Measurements from ENCODE around the gene CTNNA2.

DNA sequence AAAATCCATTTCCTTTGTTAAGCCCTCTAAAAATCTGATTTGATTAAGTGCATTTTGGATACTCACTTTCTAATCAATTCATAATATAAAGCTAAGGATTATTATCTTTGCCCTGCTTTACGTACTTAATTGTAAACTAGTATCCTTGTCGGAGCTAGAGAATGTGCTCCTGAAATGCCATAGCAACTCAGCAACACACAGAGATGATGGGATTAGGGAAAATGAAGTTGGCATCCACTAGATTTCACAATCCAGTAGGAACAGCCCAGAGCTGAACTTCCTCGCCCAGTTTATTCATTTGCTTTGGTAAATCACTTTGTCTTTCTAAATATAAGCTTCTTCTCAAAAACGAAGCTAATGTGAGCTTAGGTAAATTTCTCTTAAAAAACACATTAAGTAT lies 386.3 kb downstream of the CTNNA2 start:
- TF ChIP-seq POLR2AphosphoS5 (IDR thresholded peaks at IDR 0.05; ENCODE audit: low read depth, low read length) (no peak), EP300 (IDR thresholded peaks at IDR 0.05; ENCODE audit: borderline replicate concordance in 1 of 2, low read depth in 2 of 2, low read length in 2 of 2) (no peak), JUN (IDR thresholded peaks at IDR 0.05; ENCODE audit: low read depth, low read length) (no peak), GABPA (IDR thresholded peaks at IDR 0.05; ENCODE audit: borderline replicate concordance, insufficient read depth, low read length) (no peak), SAP30 (IDR thresholded peaks at IDR 0.05; ENCODE audit: insufficient read depth, insufficient replicate concordance, low read length) (no peak)
- TF ChIP-seq, protein P1, sequence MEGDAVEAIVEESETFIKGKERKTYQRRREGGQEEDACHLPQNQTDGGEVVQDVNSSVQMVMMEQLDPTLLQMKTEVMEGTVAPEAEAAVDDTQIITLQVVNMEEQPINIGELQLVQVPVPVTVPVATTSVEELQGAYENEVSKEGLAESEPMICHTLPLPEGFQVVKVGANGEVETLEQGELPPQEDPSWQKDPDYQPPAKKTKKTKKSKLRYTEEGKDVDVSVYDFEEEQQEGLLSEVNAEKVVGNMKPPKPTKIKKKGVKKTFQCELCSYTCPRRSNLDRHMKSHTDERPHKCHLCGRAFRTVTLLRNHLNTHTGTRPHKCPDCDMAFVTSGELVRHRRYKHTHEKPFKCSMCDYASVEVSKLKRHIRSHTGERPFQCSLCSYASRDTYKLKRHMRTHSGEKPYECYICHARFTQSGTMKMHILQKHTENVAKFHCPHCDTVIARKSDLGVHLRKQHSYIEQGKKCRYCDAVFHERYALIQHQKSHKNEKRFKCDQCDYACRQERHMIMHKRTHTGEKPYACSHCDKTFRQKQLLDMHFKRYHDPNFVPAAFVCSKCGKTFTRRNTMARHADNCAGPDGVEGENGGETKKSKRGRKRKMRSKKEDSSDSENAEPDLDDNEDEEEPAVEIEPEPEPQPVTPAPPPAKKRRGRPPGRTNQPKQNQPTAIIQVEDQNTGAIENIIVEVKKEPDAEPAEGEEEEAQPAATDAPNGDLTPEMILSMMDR (IDR thresholded peaks at IDR 0.05; ENCODE audit: control extremely low read depth in 1 of 3, insufficient read depth in 1 of 3, low read depth in 1 of 3, low read length in 3 of 3): no peak

Data from H1 (cell line).